ENCODE data around the gene H6PD.

GRCh38 chr1:9305216-9305615 is 70.6 kb downstream of the H6PD start:
- TF ChIP-seq POLR2AphosphoS5 (IDR thresholded peaks at IDR 0.05; ENCODE audit: low read depth, low read length), result no peak
- no peak for TF ChIP-seq POLR2A (IDR thresholded peaks at IDR 0.05; ENCODE audit: low read depth, low read length)
- no peak for TF ChIP-seq TAF1 (IDR thresholded peaks at IDR 0.05; ENCODE audit: low read depth, low read length)
- TF ChIP-seq PAX5 (IDR thresholded peaks at IDR 0.05; ENCODE audit: insufficient read depth, low read length, severe bottlenecking), result no peak
- no peak for TF ChIP-seq SPI1 (IDR thresholded peaks at IDR 0.05; ENCODE audit: low read depth, low read length)

All from GM12891 (cell line).